ENCODE results near the gene CYBRD1.

Gene CYBRD1

DNA sequence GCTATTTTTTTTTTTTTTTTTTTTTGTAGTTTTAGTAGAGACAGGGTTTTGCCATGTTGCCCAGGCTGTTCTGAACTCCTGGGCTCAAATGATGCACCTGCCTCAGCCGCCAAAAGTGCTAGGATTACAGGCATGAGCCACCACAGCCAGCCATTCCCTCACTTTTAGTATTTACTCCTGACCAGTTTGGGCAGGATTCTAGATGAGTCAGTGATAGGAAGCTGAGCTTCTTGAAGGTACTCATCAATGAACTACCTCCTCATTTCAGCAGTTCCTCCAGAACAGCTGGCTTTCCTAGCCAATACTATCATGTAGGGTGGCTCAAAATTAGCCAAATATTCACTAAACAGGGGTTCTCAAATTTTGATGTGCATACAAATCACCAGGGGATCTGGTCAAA lies 57.2 kb downstream of the CYBRD1 start:
- H3K4me3 ChIP-seq (ENCODE audit: low read depth, low read length), result no peak overlapping the region
- no peak for DNase-seq (ENCODE audit: low read depth)
- TF ChIP-seq, protein P1, sequence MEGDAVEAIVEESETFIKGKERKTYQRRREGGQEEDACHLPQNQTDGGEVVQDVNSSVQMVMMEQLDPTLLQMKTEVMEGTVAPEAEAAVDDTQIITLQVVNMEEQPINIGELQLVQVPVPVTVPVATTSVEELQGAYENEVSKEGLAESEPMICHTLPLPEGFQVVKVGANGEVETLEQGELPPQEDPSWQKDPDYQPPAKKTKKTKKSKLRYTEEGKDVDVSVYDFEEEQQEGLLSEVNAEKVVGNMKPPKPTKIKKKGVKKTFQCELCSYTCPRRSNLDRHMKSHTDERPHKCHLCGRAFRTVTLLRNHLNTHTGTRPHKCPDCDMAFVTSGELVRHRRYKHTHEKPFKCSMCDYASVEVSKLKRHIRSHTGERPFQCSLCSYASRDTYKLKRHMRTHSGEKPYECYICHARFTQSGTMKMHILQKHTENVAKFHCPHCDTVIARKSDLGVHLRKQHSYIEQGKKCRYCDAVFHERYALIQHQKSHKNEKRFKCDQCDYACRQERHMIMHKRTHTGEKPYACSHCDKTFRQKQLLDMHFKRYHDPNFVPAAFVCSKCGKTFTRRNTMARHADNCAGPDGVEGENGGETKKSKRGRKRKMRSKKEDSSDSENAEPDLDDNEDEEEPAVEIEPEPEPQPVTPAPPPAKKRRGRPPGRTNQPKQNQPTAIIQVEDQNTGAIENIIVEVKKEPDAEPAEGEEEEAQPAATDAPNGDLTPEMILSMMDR (IDR thresholded peaks at IDR 0.05; ENCODE audit: low read depth, low read length), result no peak
- TF ChIP-seq, protein P2, sequence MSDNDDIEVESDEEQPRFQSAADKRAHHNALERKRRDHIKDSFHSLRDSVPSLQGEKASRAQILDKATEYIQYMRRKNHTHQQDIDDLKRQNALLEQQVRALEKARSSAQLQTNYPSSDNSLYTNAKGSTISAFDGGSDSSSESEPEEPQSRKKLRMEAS (IDR thresholded peaks at IDR 0.05; ENCODE audit: low read depth, low read length), result no peak
- TF ChIP-seq POLR2A (IDR thresholded peaks at IDR 0.05; ENCODE audit: extremely low read depth, insufficient read length) (no peak), MYC (IDR thresholded peaks at IDR 0.05; ENCODE audit: low read depth, low read length) (no peak)

- TF ChIP-seq MYC (IDR thresholded peaks at IDR 0.05; ENCODE audit: low read depth, low read length) (no peak), POLR2A (IDR thresholded peaks at IDR 0.05; ENCODE audit: extremely low read depth, insufficient read length) (no peak)
- TF ChIP-seq, protein P2 (IDR thresholded peaks at IDR 0.05; ENCODE audit: low read depth, low read length), result no peak
- TF ChIP-seq, protein P1 (IDR thresholded peaks at IDR 0.05; ENCODE audit: low read depth, low read length), result no peak
- DNase-seq (ENCODE audit: low read depth), result no peak
- H3K4me3 ChIP-seq (ENCODE audit: low read depth, low read length), result no peak overlapping the region
These were observed 61.3 kb downstream of the CYBRD1 start for GRCh38 chr2:171583566-171583965.

DNA sequence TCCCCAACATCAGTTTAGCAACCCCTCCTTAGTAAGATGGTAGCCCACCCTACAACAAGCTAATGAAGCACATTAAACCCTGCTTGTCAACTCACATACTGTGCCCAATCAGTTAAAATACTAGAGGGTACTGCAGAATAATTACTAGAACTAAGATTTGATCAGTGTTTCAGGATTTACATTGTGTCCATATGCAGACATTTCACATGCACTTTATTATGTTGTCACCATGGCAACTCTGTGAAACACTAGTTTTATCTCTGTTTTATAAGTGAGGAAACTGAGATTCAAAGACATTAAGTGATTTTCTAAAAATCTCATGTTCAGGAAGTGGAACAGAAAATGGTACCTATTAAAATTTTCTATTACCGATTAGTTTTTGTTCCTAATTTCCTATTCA lies 61.7 kb downstream of the CYBRD1 start:
- H3K4me3 ChIP-seq (ENCODE audit: low read depth, low read length), result no peak overlapping the region
- TF ChIP-seq, protein P1 (IDR thresholded peaks at IDR 0.05; ENCODE audit: low read depth, low read length), result no peak
- TF ChIP-seq POLR2A (IDR thresholded peaks at IDR 0.05; ENCODE audit: extremely low read depth, insufficient read length) (no peak), MYC (IDR thresholded peaks at IDR 0.05; ENCODE audit: low read depth, low read length) (no peak)
- TF ChIP-seq, protein P2 (IDR thresholded peaks at IDR 0.05; ENCODE audit: low read depth, low read length), result no peak

GRCh38 chr2:171587132-171587531 lies 64.9 kb downstream of the CYBRD1 start:
- no peak overlapping the region for H3K4me3 ChIP-seq (ENCODE audit: low read depth, low read length)
- DNase-seq (ENCODE audit: low read depth), result no peak
- TF ChIP-seq POLR2A (IDR thresholded peaks at IDR 0.05; ENCODE audit: extremely low read depth, insufficient read length), result no peak
- TF ChIP-seq, protein P2 (IDR thresholded peaks at IDR 0.05; ENCODE audit: low read depth, low read length), result no peak
- TF ChIP-seq, protein P1 (IDR thresholded peaks at IDR 0.05; ENCODE audit: low read depth, low read length), result no peak

More for the DNA sequence above, 61.7 kb downstream of the CYBRD1 start:
- DNase-seq (ENCODE audit: low read depth), result no peak

- peak; percentile 29 for DNase-seq (ENCODE audit: low read depth)
- no peak overlapping the region for H3K4me3 ChIP-seq (ENCODE audit: low read depth, low read length)
- no peak for TF ChIP-seq MYC (IDR thresholded peaks at IDR 0.05; ENCODE audit: low read depth, low read length)
These were observed 65.3 kb downstream of the CYBRD1 start for GRCh38 chr2:171587567-171587966.

- no peak for DNase-seq (ENCODE audit: low read depth)
- TF ChIP-seq, protein P1 (IDR thresholded peaks at IDR 0.05; ENCODE audit: low read depth, low read length), result no peak
- TF ChIP-seq POLR2A (IDR thresholded peaks at IDR 0.05; ENCODE audit: extremely low read depth, insufficient read length) (no peak), MYC (IDR thresholded peaks at IDR 0.05; ENCODE audit: low read depth, low read length) (no peak)
- TF ChIP-seq, protein P2 (IDR thresholded peaks at IDR 0.05; ENCODE audit: low read depth, low read length), result no peak
- no peak overlapping the region for H3K4me3 ChIP-seq (ENCODE audit: low read depth, low read length)
These were observed 67.8 kb downstream of the CYBRD1 start for GRCh38 chr2:171590116-171590515.
